GM21447 (cell line): ENCODE data around the gene OSBPL7.

ENCODE experiments used
- ATAC-seq: cut with Tn5 transposase; IDR thresholded peaks from one replicate; pipeline ENCODE4 v1.9.1; 2021; ENCODE audit not compliant: unreplicated experiment

Gene OSBPL7

DNA sequence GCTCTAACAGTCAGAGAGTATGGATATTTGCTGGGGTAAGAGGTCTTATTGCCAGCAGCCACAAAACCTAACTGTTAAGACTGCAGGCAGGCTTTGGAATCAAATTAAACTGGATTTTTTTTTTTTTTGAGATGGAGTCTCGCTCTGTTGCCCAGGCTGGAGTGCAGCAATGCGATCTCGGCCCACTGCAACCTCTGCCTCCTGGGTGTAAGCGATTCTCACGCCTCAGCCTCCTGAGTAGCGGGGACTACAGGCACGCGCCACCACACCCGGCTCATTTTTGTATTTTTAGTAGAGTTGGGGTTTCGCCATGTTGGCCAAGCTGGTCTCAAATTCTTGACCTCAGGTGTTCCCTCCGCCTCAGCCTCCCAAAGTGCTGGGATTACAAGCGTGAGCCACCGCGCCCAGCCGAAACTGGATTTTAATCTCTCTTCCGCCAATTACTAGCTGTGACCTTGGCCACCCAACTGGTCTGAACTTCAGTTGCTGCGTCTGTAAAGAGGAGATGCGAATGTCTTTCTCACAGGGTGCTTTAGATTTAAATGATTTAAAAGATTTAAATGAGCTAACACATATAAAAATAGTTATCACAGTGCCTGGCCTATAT lies 8.9 kb upstream of the OSBPL7 start:
- no peak for ATAC-seq

DNA sequence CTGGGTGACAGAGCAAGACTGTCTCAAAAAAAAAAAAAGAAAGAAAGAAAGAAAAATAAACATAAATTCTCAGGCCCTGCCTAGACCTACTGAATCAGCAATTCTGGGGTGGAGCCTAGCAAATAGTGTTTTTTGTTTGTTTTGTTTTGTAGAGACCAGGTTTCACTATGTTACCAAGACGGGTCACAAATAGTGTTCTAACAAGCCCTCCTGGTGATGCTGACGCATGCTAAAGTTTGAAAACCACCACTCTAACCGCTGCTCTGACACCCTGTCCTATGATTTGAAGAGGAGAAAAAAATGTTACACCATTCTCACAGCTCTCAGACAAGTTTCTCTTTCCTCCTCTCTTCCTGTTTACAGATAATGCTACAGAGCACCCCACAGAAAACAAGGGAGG lies 8.3 kb upstream of the OSBPL7 start:
- ATAC-seq = no peak

DNA sequence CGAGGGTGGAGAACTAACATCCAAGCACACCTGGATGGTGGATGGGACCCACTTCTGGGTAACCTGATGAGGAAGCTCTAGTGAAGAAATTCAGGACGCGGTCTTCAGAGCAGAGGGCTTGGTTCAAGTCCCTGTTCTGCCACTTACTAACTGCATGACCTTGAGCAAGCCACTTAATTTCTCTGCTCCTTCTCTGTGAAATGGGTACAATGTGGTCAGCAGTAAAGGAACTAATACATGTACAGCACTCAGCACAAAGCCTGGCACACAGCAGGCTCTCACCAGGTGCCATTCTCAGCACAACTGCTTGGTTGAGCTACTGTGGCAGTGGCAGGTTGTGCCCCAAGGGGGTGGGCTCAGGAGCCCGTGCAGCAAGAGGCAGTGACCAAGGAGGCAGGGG lies 1.9 kb upstream of the OSBPL7 start:
- ATAC-seq = no peak

DNA sequence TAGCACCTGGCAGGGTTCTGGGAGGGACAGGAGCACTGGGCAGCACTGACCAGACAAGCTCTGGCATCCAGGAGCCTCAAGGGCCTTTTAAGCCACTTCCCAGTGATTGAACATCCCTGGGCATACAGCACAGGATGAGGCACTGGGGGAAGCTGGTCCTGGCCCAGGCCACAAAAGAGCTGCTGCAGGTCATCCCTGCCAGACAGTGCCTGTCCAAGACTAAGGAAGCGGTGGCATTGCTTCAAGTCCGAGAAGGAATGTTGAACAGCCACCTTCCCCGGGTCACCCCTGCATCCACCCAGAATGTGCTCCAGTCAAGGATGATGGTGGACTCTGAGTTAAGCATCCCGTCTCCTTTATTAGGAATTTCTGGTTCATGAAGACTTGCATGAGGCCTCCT lies 1.2 kb upstream of the OSBPL7 start:
- ATAC-seq = no peak

DNA sequence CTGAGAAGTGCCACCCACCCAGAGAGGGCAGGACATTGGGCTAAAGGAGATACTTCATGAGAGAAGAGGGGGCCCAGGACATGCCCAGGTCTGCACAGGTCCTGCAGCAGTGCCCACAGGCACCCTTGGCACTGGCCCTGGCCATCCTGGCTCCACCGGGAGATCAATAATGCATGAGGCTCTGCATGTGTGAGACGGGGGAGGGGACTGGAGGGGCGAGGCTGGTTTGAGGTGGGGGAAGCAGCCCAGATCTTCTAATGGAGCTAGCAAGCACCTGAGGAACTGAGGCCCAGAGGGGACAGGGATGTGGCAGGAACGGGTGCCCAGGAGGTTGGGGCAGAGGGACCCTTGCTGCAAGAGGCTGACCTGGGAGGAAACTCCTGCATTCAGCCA lies 567 bp downstream of the OSBPL7 start:
- ATAC-seq = no peak

DNA sequence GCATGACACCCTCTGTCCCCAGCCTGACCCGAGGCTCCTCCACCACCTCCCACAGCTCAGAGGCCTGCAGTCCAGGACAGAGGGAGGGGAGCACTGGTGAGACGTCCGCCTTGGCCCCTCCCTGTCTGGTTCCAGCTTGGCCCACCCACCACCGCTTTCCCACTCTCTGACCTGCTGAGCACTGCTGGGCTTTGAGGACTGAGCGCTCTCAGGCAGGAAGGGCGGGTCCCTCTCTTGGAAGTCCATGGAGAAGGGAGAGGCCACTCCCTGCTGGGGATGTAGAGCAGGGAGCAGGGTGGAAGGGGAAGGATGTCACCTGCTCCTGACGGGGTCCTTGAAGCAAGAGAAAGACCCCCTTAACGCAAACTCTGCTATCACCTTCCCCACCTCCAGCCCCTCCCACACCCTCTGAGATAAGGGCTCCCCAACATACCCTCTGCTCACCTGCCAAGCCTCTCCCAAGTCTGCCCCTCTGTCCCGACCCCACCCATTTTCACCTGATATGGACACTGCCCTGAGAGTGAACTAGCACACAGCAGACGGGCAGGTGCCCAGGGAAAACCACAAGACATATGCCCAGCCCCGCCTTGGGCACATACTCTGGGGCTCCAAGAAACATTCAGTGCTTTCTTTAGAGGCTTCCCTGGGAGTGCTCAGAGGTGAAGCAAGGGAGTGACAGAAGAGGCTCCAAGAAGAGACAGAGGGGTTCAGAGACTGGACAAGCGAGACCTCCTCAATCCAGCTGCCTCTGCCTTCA lies 1.4 kb downstream of the OSBPL7 start:
- ATAC-seq = no peak

DNA sequence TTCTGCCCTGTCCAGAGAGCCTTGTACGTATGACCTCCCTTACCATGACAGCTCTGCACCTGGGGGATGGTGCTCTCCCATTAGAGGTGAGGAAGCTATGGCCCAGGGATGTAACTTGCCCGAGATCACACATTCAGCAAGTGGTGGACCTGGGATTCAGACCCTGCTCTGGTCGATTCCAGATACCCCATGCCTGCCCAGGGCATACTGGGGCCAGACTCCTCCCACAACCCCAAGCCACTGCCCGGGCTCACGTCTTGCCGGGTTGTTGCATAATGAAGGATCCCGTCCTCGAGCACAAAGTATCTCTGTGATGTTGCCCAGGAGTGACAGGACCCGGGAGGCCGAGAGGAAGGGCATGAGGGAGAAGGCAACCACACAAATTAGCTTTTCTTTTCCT lies 2.1 kb downstream of the OSBPL7 start:
- no peak for ATAC-seq

DNA sequence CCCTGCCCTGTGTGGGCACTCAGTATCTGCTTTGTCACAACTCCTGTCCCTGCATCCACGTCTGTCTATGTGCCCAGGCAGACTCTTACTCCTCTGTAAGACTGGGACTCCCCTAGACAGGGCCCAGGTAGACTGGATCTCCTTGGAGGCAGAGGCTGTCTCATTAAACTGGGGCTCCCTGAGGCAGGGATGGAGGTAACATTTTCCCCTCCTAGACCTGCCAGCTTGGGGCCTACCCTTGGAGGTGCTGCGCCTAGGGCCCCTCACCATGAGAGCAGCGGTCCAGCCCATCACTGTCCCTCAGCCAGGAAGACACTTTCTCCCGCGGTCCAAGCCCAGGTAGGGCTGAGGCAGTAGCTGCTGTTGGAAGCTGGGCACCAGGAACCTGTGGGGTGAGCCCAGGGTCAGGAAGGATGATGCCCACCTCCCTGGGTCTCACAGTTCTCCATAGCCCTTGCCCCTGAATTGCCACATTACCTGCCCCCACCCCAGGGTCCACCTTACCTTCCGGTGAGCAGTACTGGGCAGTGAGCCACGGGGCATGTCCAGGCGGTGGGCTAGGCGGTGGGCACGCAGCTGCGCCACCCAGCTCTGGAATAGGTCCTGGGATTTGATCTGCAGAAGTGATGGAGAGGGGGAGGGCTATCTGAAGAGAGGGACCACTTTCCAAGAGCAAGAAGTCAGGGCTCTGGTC lies 3.4 kb downstream of the OSBPL7 start:
- ATAC-seq = no peak

DNA sequence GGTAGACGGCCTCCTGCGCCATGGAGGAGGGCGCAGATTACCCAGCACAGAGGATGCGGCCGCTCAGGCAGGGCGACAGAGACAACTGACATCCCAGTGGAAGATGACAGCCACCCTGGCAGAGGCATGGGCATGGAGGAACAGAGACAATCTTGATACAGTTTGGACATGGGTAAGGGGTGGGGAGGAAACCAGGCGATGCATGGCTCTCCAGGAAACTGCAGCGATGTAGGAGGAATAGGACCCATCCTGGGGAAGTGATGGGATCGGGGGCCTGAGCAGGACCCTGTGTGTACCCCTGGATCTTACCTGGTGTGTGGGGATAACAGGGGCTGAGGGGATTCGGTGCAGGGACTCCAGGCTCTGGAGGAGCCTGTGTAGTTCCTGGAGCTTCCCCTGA lies 4.6 kb downstream of the OSBPL7 start:
- no peak for ATAC-seq

DNA sequence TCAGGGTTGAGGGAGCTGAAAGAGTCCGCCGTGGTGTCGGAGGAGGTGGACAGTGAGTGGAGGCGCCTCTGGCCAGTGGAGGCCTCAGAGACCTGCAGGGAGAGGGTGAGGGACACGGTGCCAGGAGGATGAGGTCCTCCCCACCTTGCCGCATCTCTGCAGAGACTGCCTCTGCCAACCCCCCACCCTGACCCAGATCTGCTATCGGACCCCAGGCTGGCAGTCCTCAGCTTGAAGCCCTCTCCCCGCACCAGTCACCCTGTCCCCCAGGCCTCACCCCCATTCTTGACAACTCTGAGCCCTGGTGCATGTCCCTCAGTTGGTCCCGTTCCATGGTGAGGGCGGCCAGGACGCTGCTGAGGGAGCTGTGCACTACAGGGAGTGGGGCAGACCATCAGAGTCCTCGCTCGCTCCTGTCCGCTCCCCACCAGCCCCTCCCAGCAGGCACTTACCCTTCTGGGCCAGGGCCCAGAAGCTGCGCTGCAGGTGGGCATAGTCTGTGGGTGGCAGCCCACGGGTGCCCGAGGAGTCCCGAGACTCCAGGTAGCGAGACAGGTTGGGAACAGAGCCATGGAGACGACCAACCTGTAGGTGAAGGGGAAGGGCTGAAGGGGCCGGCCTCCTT lies 5.4 kb downstream of the OSBPL7 start:
- no peak for ATAC-seq

DNA sequence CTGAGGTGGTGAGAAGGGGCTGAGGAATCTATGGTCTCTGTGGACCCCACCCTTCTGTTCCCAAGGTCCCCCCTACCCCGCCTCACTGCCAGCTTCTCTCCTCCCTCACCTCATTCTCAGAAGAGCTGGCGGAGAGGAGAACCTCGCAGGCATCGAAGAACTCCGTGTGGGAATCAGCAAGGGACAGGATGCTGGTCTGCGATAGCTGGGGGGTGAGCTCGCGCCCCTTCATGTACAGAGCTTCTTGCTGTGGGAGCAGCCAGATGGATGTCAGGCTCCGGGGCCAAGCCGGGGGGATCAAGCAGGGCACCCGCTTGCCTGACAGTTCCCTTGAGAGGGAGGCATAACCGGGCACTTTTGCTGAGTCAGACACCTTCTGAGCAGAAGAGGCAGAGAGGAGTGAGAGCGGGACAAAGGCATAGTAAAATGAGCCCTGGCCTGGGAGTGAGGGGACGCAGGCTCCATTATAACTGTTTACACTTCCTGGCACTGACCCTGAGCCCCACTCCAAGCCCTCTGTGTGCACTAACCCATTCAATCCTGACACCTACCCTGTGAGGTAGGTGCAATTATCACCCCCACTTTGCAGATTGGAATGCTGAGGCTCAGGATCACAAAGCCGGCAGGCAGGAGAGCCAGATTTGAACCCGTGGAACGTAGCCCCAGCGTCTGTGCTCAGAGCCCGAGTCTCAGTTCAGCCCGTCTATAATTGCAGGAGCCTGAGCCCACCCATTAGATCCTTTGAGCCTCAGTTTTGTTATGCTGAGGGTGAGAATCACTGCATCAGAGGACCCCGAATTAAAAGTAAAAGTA lies 6.3 kb downstream of the OSBPL7 start:
- ATAC-seq = no peak

DNA sequence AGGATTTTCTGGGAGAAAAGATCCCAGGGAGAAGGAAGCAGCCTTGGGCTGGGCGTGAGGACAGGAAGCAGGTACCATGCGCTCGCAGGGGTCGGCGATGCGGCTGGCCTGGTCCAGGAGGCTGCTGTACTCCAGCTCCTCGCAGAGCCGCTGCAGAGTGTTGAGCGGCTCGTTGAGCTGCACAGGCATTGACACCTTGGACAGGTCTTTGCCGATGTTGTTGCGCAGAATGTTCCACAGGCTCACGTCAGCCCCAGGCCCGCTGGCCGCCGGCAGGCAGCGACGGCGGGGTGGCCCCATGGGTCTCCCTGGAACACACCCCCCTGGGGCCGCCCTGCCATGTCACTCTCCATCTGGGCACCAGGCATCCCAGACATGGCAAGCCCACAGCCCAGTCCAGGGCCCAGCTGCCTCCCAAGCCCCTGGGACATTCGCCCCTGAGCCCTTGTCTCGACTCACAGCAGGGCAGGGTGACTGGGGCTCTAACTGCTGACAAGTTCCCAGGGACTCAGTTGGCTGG lies 8.0 kb downstream of the OSBPL7 start:
- ATAC-seq = no peak

DNA sequence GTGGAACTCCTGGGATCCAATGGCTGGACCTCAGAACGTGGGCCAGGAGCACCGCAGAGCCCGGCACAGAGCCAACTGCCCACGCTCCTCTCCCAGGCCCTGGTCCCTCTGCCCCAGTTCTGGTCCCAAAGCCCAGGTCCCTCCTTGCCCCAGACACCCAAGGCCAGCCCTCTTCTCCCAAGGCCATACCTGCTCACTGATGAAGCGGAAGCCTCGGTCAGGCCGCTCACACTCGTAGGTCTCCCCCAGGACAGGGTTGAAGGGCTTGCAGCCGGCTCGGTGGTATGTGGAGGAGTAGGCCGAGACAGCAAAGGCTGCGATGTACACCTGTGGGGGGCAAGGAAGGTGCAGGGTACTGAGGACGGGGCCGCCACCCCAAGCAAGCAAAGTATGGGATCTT lies 8.5 kb downstream of the OSBPL7 start:
- ATAC-seq = no peak

DNA sequence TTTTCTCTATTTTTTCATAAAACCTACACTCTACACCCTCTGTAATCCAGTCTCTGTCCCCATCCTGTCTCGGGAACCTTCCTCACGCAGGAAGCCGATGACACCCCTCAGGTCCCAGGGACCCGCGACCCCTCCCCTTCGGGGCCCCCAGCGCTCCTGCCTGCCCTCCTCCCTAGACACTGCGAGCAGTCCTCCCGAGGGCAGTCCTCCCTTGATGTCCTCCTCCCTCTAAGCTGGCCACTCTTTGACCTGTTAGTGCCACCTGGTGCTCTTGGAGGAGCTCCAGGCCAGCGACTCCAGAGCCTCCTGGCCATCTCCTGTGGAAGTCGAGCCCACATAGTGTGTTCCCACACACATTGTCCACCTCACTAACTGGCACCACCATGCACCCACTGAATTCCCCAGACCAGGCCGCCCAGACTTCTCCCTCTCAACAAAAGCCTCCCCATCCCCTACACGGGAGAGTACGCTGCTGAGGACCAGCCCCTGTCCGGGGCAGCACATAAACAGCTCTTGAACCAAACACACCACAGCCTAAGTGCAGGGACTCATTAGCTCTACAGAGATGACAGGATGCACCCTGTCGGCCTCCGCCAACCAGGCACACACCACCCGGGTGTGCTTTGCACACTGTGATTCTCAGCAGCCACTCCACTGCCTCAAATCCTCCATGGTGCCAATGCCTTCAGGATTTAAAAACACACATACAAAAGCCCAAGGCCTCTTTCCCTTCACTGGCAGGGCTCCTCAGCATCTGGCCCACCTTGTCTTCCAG lies 9.3 kb downstream of the OSBPL7 start:
- ATAC-seq = no peak

DNA sequence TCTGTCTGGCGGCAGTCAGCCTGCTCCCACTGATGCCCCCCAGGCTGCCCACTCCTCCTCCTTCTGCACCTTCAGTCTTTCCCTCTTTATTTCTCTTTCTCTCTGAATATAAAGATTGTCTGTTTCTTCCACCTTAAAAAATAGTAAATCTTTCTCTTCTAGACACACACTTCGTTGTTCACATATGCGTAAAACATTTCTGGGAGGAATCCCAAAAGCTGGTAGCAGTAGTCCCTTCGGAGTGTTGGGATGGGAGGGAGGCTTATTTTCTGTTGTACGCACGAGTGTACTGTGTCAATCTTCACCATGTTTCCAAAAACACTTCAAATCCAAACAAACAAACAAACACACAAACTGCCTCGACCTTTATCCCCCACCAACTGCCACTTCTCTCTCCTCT lies 9.9 kb downstream of the OSBPL7 start:
- ATAC-seq = no peak

DNA sequence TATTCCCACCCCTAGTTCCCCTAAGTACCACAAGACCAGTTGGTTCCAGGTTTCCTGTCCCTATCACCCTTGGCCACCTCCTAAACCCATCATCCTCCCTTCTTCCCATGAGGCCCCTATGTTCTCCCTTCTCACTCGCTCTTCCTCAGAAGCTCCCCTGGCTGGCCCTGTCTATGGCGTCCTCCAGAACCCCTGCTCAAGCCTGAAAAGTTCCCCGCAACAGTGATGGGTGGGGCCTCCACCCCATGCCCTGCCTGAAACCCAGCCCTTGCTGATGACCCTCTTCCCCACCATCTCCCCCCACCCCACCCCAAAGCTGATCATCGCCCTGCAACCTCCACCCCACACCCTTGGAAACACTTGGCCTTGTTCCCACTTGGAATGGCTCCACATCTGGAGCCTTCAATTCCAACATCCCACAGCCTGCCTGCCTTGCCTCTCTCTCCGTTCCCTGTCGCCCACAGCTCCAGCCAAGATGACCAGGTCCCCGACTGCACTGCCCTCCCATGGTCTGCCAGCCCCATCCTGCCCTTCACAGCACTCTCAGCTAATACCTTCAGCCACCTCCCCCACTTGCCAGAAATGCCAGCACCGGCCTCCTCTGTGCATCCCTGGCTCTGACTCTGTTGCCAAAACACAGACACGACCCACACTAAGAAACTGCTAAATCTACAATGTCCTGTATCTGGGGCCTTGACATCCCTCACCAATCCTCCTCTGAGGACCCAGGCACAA lies 10.5 kb downstream of the OSBPL7 start:
- ATAC-seq = no peak

DNA sequence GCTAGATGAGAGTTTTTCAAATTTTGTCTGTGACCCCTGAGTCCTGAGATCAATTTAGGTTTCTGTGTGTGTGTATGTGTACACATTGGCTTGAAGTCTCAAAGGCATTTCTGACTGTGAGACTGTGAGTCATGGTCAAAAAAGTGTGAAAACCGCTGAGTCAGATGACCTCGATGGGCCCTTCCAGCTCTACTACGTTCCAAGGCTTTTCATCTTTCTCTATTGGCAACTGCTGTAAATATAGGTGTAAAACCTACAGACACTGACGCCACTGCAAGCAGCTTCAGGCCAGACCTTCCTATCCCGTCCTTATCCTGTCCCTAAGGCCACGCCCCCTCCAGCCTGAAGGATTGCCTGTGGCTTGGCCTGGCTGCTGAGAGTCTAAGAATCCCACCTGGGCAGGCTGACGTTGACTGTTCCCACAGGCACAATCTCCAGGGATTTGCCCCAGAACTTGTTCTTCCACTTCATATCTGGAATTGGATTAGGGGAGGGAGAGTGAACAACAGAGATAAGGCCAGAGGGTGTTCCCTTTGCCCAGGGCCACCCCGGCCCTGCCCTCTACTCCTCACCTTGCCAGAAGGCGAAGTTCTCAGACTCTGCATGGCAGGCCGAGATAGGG lies 11.3 kb downstream of the OSBPL7 start:
- ATAC-seq = no peak

DNA sequence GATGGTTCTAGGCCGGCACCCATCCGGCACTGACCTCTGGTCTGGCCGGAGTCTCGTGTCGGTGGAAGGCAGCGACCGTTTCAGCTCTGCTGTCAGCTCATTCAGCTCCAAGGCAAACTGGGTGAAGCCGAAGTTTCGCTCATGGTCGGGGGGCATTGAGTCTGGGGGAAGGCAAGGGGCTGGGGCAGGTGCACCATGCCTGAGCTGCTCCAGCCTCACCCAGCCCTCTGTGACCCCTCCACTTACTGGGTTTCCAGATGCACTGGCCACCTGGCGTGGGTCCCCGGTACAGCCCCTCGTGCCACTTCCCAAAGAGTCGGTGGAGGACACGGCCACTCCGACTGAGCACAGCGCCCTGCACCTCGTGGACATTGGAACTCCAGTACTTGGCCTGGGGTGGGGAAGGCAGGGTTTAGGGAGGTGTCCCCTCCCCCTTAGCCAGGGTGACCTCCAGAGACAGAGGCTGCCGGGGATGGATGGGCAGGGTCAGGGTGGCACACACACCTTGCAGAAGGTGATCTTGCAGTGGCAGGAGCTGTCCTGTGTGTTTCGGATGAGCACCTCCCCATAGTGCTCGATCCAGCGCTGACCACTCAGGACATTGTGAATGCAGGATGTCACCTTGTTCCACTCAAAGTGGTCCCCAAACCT lies 12.6 kb downstream of the OSBPL7 start:
- ATAC-seq = no peak
